ENCODE measurements around the gene CORO2B. TPM values are rescaled to one million over a fixed set of nuclear protein-coding genes. Genes with fewer than 3 reads are reported as not detected.

CORO2B gene
- polyA plus RNA-seq, 1 of the 3 experiments (the other 2 are of a cell fraction), result 3.6 TPM

GRCh38 chr15:68583321-68583720 is 4.5 kb downstream of the CORO2B start:
- ChIA-PET CTCF (interaction anchor here (1.2 kb wide), 1 partner anchor 29 kb away, joined by 3 read pairs; no protein-coding TSS in a partner anchor), POLR2A (no interaction called here)
- H2AFZ ChIP-seq (ENCODE audit: low read depth), result no peak overlapping the region
- no peaks in the 10 kb centered on the region for H3K36me3 ChIP-seq (replicated peaks in 1 of 2; ENCODE audit: control insufficient read depth in 1 of 2, insufficient read depth in 2 of 2, low read length in 1 of 2)
- H4K20me1 ChIP-seq (ENCODE audit: insufficient read depth), result no peaks in the 10 kb centered on the region
- H3F3A ChIP-seq (replicated peaks; ENCODE audit: insufficient read depth), result peaks cover 19% of the 10 kb centered on the region
- 71% methylated on average over 6 of the region's 7 CpGs for WGBS (ENCODE audit: low lambda C conversion rate)
- no peak overlapping the region for H3K4me3 ChIP-seq (ENCODE audit: low read depth in 2 of 2, low read length in 1 of 2)
- no peak for TF ChIP-seq JUND (IDR thresholded peaks at IDR 0.05)
- TF ChIP-seq YY1 (IDR thresholded peaks at IDR 0.05; ENCODE audit: low read depth), result no peak
- no peak for TF ChIP-seq CTCF (IDR thresholded peaks at IDR 0.05)
- no peak for TF ChIP-seq ZBTB33 (IDR thresholded peaks at IDR 0.05; ENCODE audit: borderline replicate concordance, low read depth)
- no peak for TF ChIP-seq TCF12 (IDR thresholded peaks at IDR 0.05)
- TF ChIP-seq MEF2A (IDR thresholded peaks at IDR 0.05; ENCODE audit: borderline replicate concordance, low read depth), result no peak
- no peak for TF ChIP-seq MXI1 (IDR thresholded peaks at IDR 0.05; ENCODE audit: low read depth, low read length)
- TF ChIP-seq RFX5 (IDR thresholded peaks at IDR 0.05; ENCODE audit: low read length), result no peak
- no peak for TF ChIP-seq POLR2AphosphoS5 (IDR thresholded peaks at IDR 0.05; ENCODE audit: low read depth, low read length)
- no peak for TF ChIP-seq FOXJ3 (CRISPR knock-in tag; IDR thresholded peaks at IDR 0.05)
- H3K27ac ChIP-seq (ENCODE audit: low read depth in 2 of 2, low read length in 1 of 2), result no peak overlapping the region
- no peak overlapping the region for H3K9ac ChIP-seq
- DNase-seq, result no peak
- H3K79me2 ChIP-seq (ENCODE audit: insufficient read depth), result peaks cover 3% of the 10 kb centered on the region; the same call in 1 of the 2 replicates
- H3K27me3 ChIP-seq (ENCODE audit: insufficient read depth), result no peaks in the 10 kb centered on the region
- no peaks in the 10 kb centered on the region for H3K9me3 ChIP-seq
- no peaks in the 10 kb centered on the region for H3K9me2 ChIP-seq
- H3K4me2 ChIP-seq, result no peak overlapping the region
- H3K4me1 ChIP-seq (ENCODE audit: control insufficient read depth in 1 of 2, insufficient read depth in 2 of 2, low read depth in 1 of 2, low read length in 1 of 2), result peaks cover 4 to 18% of the 10 kb centered on the region in 2 experiments; a peak in 3 of 4 replicates

- H3K9ac ChIP-seq, result no peak overlapping the region
- H3F3A ChIP-seq (replicated peaks; ENCODE audit: insufficient read depth), result peaks cover 19% of the 10 kb centered on the region
- peaks cover 3% of the 10 kb centered on the region; the same call in 1 of the 2 replicates for H3K79me2 ChIP-seq (ENCODE audit: insufficient read depth)
- POLR2A ChIA-PET, result no interaction called here
- H3K27me3 ChIP-seq (ENCODE audit: insufficient read depth), result no peaks in the 10 kb centered on the region
- H3K9me3 ChIP-seq, result no peaks in the 10 kb centered on the region
- H3K4me3 ChIP-seq (ENCODE audit: low read depth in 2 of 2, low read length in 1 of 2), result no peak overlapping the region
- H3K36me3 ChIP-seq (replicated peaks in 1 of 2; ENCODE audit: control insufficient read depth in 1 of 2, insufficient read depth in 2 of 2, low read length in 1 of 2), result no peaks in the 10 kb centered on the region
- WGBS (ENCODE audit: low lambda C conversion rate), result 86% methylated on average over 8 of the region's 12 CpGs
- peaks cover 4 to 23% of the 10 kb centered on the region in 2 experiments; a peak in 3 of 4 replicates for H3K4me1 ChIP-seq (ENCODE audit: control insufficient read depth in 1 of 2, insufficient read depth in 2 of 2, low read depth in 1 of 2, low read length in 1 of 2)
- no peaks in the 10 kb centered on the region for H4K20me1 ChIP-seq (ENCODE audit: insufficient read depth)
- no peak for DNase-seq
- CTCF ChIA-PET, result interaction anchor here (1.2 to 1.5 kb wide), 2 partner anchors 30 kb away, joined by 3 to 6 read pairs; no protein-coding TSS in a partner anchor
- H3K4me2 ChIP-seq, result no peak overlapping the region
- no peaks in the 10 kb centered on the region for H3K9me2 ChIP-seq
- no peak overlapping the region for H3K27ac ChIP-seq (ENCODE audit: low read depth in 2 of 2, low read length in 1 of 2)
- no peak overlapping the region for H2AFZ ChIP-seq (ENCODE audit: low read depth)
- TF ChIP-seq PBX3 (IDR thresholded peaks at IDR 0.05) (no peak), TAF1 (IDR thresholded peaks at IDR 0.05; ENCODE audit: borderline replicate concordance, low read depth, low read length) (no peak), NRF1 (IDR thresholded peaks at IDR 0.05; ENCODE audit: low read depth, low read length) (no peak), JUND (IDR thresholded peaks at IDR 0.05) (no peak), CTCF (IDR thresholded peaks at IDR 0.05) (no peak), SIN3A (IDR thresholded peaks at IDR 0.05; ENCODE audit: borderline replicate concordance, low read depth, low read length) (no peak), SMC3 (IDR thresholded peaks at IDR 0.05; ENCODE audit: low read depth, low read length) (no peak), ELF1 (IDR thresholded peaks at IDR 0.05) (no peak), IRF3 (IDR thresholded peaks at IDR 0.05; ENCODE audit: low read depth, low read length) (no peak), FOXM1 (IDR thresholded peaks at IDR 0.05; ENCODE audit: low read depth) (no peak), MEF2A (IDR thresholded peaks at IDR 0.05; ENCODE audit: borderline replicate concordance, low read depth) (no peak)
Observed at GRCh38 chr15:68583936-68584755, 5.4 kb downstream of the CORO2B start.
